DMS153 treated with DMSO at 0.1 percent for 48 hours (cell line): ENCODE results near the gene LYL1.

Experiments
- DNase-seq: peaks from one replicate; lab custom pipeline; 2025; ENCODE audit not compliant: unreplicated experiment; lab: John Stamatoyannopoulos, UW

Gene LYL1

GRCh38 chr19:13058951-13059660 is 43.6 kb downstream of the LYL1 start:
- DNase-seq, result no peak

DNA sequence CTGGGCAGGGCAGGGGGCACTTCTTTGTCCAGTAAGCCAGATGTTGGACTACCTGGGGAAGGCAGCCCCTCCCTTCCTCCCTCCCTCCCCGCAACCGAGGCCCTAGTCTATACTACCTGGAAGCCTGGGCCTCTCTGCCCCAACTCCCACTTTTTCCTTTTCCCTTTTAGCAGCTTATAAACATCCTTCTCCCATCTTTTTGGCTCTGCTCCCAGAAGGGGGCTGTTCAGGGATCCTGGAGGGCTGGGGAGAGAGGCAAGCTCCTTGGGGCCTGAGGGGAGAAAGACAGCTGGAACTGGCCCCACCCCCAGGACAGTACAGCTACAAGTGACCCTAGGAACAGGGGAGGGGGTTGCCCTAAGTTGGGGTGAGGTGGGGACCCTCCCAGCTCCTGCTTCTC is 44.9 kb downstream of the LYL1 start:
- DNase-seq, result no peak

DNA sequence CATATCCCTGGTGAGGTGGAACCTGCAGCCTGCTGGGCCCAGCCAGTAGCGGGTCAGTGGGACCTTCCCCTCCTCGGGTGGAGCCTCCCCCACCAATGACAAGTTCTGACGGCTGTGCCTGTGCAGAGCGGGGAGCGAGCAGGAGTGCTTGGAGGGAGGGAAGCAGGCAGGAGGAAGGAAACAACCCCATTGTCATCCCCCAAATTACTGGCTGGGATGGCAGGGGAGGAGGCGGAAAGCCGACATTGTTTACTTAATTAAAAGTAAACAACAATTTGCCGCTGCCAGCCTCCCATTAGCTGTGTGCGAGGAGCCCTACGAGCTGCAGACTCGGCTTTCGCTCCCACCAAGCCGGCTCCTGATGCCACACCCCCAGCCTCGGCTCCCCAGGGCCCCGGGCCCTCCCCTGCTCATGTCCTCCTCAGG is 45.5 kb downstream of the LYL1 start:
- peak; percentile 91 for DNase-seq

DNA sequence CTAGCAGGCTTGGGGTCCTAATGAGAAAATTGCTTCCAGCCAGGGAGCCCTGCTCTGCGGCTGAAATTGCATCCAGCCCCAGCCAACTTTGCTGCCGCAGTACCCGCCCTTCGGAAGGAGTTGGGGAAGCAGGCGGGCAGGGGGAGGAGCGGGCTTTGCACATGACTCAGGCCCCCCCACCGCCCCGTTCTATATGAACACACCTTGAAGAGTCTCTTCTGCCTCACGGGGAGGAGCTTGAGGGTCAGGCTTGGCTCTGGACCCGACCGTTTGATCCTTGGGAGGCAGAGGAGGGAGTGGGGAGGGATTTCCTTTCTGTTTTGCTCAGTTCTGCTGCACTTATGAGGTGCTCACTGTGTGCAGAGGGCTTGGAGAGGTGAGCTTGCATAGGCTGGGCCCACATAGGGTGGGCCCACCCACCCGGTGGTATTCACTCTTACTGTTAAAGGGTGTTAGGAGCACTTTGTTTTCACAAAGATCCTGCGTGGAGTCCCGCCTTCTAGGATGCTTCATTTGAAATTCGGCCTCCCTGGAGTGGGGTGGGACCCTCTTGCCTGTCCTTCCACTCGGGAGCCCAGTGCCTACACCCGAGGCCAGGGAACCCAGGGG is 46.5 kb downstream of the LYL1 start:
- no peak for DNase-seq

GRCh38 chr19:13055213-13056051 is 47.2 kb downstream of the LYL1 start:
- no peak for DNase-seq

- no peak for DNase-seq
These were observed 47.9 kb downstream of the LYL1 start for GRCh38 chr19:13054626-13055212.

GRCh38 chr19:13053761-13054625 is 48.7 kb downstream of the LYL1 start:
- DNase-seq, result no peak

- no peak for DNase-seq
These were observed 49.4 kb downstream of the LYL1 start for GRCh38 chr19:13053238-13053637.

DNA sequence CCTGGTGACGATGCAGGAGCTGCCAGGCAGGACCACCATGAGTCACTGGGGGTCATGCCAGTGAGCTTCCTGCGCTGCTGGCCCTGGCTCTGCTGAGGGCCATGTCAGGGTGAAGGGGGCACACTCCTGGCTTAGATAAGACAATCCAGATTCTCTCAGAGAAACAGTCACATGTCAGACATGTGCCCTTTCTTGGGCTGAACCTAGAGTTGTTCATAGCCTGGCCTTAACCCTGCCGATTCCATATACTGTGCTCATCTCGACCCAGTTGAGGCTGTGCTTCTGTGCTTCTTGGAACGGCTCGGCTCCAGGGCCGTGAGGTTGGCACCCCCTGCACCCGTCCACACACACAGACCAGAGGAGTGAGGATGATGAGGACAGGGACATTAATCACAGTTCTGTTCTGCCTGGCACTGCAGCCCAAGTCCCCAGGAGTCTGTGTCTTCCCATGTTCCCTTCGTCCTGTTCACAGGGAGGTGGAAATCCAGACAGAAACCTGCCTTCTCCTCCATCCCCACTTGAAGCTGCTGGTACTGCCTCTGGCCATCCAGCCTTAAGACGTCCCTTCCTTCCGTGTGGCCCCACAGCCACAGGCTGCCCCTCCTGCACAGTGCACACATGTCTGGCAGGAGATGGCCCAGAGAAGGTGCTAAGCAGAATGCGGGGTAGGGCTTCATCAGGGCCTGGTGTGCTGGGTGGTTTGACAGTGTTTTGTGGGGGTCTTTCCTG is 50.0 kb downstream of the LYL1 start:
- no peak for DNase-seq

DNA sequence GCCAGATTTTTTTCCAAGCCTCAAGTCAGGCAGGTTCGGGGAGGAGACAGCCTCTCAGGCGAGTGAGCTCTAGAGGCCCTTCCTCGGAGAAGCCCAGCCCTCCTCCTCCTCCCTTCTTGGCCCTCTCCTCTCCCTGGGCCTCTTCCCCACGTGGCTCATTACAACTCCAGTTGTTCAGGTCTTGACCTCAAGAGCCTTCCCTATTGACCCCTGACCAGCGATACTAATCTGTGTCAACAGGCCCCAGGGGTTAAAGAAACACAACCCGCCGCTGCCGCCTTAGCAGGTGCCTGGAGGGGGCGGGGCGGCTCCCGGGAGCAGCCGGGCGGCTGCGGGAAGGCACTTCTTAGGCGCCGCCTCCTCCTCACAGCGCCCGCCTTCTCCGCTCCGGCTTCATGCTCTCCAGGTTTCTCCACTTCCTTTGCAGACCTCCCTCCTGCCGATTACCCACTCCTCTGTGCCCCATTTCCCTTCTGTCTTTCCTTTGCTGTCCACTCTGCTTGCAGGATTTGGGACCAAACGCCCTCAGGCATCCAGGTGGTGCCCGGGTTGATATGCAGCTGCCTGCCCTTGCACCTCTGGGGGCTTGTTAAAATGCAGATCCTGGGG is 51.0 kb downstream of the LYL1 start:
- peak; percentile 62 for DNase-seq

DNA sequence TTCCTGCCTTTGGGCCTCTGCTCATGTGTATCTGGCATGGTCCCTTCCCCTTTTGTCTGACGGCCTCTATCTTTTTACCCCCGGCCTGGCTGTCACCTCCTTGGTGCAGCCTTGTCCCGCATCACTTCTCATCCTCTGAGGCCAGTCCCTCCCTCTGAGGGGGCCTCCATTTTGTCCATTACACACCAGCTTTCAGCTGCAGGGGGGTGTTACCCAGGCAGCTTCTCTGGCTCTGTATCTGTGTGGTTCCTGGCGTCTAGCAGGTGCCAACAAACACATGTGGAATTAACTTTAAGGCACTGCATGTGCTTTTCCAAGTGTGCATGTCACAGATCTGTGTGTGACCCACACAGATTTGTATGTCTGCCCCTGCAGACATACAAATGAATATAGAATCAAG is 52.4 kb downstream of the LYL1 start:
- DNase-seq, result no peak
